Kidney epithelial cell (primary cell): ENCODE measurements around the gene FBLN1. TPM values are rescaled to one million over a fixed set of nuclear protein-coding genes. Genes with fewer than 3 reads are reported as not detected.
A peak's percentile ranks its signal among the peaks of the same experiment; 100 is the strongest.
"Not testable (repeated sequence)": the region's sequence is repeated elsewhere in the genome, so short reads cannot be mapped to it uniquely, and the experiment has no call there.

Source experiments
- DNase-seq: peaks from one replicate; pipeline ENCODE4 v3.0.0-alpha.2; 2010; ENCODE audit warnings: low read depth
- H3K27me3 ChIP-seq: 2 replicates; pipeline ENCODE4 v1.6.0; 2011; ENCODE audit warnings: low read length; ENCODE audit not compliant: control insufficient read depth, insufficient read depth
- H3K36me3 ChIP-seq: 2 replicates; pipeline ENCODE4 v1.5.1; 2011; ENCODE audit warnings: low read length; ENCODE audit not compliant: control insufficient read depth, insufficient read depth
- H3K4me3 ChIP-seq: 2 replicates; pipeline ENCODE4 v1.5.1; 2011; ENCODE audit warnings: low read depth, mild to moderate bottlenecking, control low read depth, low read length
- CTCF ChIP-seq: IDR thresholded peaks from 2 replicates; pipeline ENCODE4 v1.5.1; 2011; ENCODE audit warnings: mild to moderate bottlenecking, moderate library complexity, low read length, control low read depth, inconsistent platforms; ENCODE audit not compliant: insufficient read depth, poor library complexity, severe bottlenecking
- total RNA-seq: library from RNA; depleted of rRNA; stranded (reverse); fragments of >200 nt; gene quantifications from 2 replicates; pipeline ENCODE4 v1.2.3, GENCODE V29; 2015

Gene FBLN1
- total RNA-seq, 1 donor from 2014 or later = 32.8 TPM

- TF ChIP-seq CTCF = peak; percentile 99
- H3K4me3 ChIP-seq = no peak overlapping the region
- no peaks in the 10 kb centered on the region for H3K36me3 ChIP-seq
- no peaks in the 10 kb centered on the region for H3K27me3 ChIP-seq
- DNase-seq = peak; percentile 19
Measured at GRCh38 chr22:45553351-45554039, 50.8 kb downstream of the FBLN1 start.

DNA sequence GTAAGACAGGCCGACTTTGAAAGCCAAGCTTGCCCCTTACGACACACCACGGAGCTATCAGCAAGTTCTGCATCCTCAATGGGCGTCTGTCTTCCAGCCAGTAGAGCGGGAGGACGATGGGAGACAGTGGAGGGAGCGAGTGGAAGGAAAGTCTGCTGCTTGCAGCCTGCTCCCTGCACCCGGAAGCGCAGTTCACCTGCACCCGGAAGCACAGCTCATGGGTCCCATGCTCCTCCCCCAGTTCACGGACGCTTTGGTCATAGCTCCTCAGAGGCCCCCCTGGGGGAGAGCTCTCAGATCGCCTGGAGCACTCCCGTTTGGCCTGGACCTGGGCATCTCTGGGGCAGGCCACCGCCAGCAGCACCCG lies 51.3 kb downstream of the FBLN1 start:
- no peak overlapping the region for H3K4me3 ChIP-seq
- no peaks in the 10 kb centered on the region for H3K36me3 ChIP-seq
- no peak for DNase-seq
- no peak for TF ChIP-seq CTCF
- H3K27me3 ChIP-seq = no peaks in the 10 kb centered on the region

DNA sequence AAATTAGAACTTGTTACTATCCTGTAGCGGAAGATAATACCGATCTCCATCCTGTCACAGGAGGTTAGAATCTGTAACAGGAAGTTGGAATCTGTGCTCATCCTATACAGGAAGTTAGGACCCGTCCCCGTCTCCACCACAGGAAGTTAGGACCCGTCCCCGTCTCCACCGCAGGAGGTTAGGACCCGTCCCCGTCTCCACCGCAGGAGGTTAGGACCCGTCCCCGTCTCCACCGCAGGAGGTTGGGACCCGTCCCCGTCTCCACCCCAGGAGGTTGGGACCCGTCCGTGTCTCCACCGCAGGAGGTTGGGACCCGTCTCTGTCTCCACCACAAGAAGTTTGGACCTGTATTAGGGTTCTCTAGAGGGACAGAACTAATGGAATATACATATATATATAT lies 52.2 kb downstream of the FBLN1 start:
- Histone ChIP-seq H3K4me3 (no peak overlapping the region), H3K36me3 (no peaks in the 10 kb centered on the region), H3K27me3 (no peaks in the 10 kb centered on the region)
- no peak for TF ChIP-seq CTCF
- no peak for DNase-seq

DNA sequence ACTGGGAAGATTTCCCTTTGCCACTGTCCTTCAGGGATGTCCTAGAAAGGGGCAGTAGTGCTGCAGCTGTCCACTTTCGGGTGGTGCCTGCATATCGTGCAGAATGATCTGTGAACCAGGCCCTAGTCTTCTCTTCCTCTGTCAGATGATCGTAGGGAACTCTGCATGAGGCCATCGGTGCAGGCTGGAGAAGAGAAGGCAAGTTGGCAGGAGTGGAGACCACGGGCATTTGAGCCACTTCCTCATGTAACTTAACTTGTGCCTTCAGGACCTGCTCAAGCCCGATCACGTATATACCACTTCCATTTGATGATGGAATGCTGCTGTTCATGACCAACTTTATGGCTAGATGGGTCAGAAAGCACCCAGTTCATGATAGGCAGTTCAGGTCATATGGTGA lies 55.2 kb downstream of the FBLN1 start:
- not testable (repeated sequence) for H3K36me3 ChIP-seq, H3K4me3 ChIP-seq, DNase-seq

DNA sequence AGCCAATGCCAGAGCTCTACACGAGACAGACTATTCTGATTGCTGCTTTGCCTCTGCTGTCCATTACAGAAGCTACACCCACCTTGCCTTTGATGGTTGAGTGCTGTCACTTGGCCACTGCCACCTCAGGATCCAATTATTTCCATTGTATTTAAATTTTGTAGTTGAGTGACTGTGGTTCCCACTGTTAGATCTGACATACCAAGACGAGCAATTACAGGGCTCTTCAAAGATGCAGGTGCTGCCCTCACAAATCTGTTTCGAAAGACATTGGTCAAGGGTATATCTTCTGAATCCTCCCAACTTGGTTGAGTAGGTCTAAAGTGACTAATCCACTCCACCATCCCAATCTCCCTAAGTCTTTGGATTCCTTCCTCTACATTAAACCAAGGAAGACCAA lies 57.4 kb downstream of the FBLN1 start:
- not testable (repeated sequence) for H3K36me3 ChIP-seq, DNase-seq, H3K4me3 ChIP-seq, H3K27me3 ChIP-seq

More for the DNA sequence above, 55.2 kb downstream of the FBLN1 start:
- not testable (repeated sequence) for H3K27me3 ChIP-seq

DNA sequence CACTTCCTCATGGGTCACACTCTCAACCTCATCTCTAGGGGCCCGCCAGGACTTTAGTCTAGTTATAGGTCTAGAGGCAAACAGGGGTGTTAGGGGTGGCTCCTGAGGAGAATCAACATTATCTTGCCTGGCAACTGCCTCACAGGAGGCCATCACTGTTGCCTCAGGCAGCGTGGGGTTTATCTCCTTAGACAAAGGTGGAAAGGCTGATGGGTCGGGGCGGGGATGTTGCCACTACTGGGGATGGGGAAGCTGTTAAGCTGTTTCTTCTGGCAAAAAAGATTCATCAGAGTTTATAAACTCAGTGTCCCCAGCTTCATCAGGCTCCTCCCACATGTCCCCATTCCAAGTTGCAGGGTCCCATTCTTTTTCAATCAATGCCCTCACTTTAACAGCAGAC lies 58.1 kb downstream of the FBLN1 start:
- not testable (repeated sequence) for DNase-seq, H3K4me3 ChIP-seq, H3K27me3 ChIP-seq, H3K36me3 ChIP-seq

DNA sequence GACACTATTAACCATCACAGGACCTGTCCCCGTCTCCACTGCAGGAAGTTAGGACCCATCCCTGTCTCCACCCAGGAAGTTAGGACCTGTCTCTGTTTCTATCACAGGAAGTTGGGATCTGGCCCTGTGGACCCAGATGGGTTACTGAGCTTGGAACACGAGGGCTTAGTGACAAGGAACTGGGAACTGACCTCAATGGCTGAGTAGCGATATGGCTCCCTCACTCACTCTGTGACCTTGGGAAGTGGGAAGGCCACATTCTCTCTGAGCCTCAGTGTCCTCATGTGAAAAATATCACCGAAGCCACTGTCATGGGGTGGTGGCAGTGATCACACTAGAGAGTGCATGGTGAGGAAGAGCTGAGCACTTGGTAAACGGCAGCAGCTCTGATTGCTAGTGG lies 59.4 kb downstream of the FBLN1 start:
- Histone ChIP-seq H3K36me3 (no peaks in the 10 kb centered on the region), H3K27me3 (peaks cover 6% of the 10 kb centered on the region), H3K4me3 (no peak overlapping the region)
- DNase-seq = no peak
- no peak for TF ChIP-seq CTCF
